Gastroesophageal sphincter (tissue), 4 donors: ENCODE measurements around the gene BCL2L11. TPM values are rescaled to one million over a fixed set of nuclear protein-coding genes. Genes with fewer than 3 reads are reported as not detected.

Source experiments
- ATAC-seq: fragments of 150-250 bp; one replicate; pipeline ENCODE4 v1.9.1; 2016; ENCODE audit warnings: mild to moderate bottlenecking, moderate library complexity
- H3K27ac ChIP-seq, 4 donors: fragments of 200-600 bp; sonication (generic) in 3 of 4; 1 replicate in 3 of 4; 2 replicates in 1 of 4; pipeline ENCODE4 v1.5.1; 2016 to 2019
- H3K27me3 ChIP-seq: fragments of 200-600 bp; sonication (generic); one replicate; pipeline ENCODE4 v1.5.1; 2019
- H3K36me3 ChIP-seq, 2 donors: fragments of 200-600 bp; sonication (generic); one replicate each; pipeline ENCODE4 v1.5.1; 2019; ENCODE audit warnings: control low read depth in 1 of 2
- H3K4me1 ChIP-seq, 3 donors: fragments of 200-600 bp; sonication (generic); 1 replicate in 2 of 3; 2 replicates in 1 of 3; pipeline ENCODE4 v1.5.1; 2016 to 2019; ENCODE audit warnings: control low read depth in 2 of 3
- H3K4me3 ChIP-seq, 2 donors: fragments of 200-600 bp; sonication (generic); one replicate each; pipeline ENCODE4 v1.5.1; 2019; ENCODE audit warnings: mild to moderate bottlenecking in 1 of 2, moderate library complexity in 1 of 2
- H3K9me3 ChIP-seq, 3 donors: fragments of 200-600 bp; sonication (generic); one replicate each; pipeline ENCODE4 v1.5.1; 2017 to 2019; ENCODE audit warnings: control low read depth in 2 of 3
- EP300 ChIP-seq: sonication (generic); formaldehyde crosslinking; IDR thresholded peaks from one replicate; pipeline ENCODE4 v1.6.1; 2017; ENCODE audit warnings: antibody characterized with exemption, mild to moderate bottlenecking
- POLR2A ChIP-seq, 2 donors: fragments of 450-650 bp; IDR thresholded peaks; one replicate each; pipeline ENCODE4 v1.6.1; 2017; ENCODE audit warnings: antibody characterized with exemption in 2 of 2, mild to moderate bottlenecking in 2 of 2, moderate library complexity in 1 of 2
- POLR2AphosphoS5 ChIP-seq: sonication (generic); formaldehyde crosslinking; IDR thresholded peaks from one replicate; pipeline ENCODE4 v1.6.1; 2017; ENCODE audit warnings: antibody characterized with exemption
- WGBS, 2 donors: methylation state at CpG; one replicate each; pipeline ENCODE4 v1.1.5; 2018; ENCODE audit warnings: low coverage in 1 of 2; 5-methylcytosine and 5-hydroxymethylcytosine counted together
- total RNA-seq, 4 donors: library from RNA; depleted of rRNA; stranded (reverse); fragments of >200 nt; gene quantifications; one replicate each; pipeline ENCODE4 v1.1.0, GENCODE V29; 2016
- TF ChIP-seq, protein P1 (sequence below), 4 experiments: fragments of 200-600 bp in 2 of 4; fragments of 450-650 bp in 2 of 4; sonication (generic) in 1 of 4; IDR thresholded peaks; one replicate each; pipeline ENCODE4 v1.5.1; 2017 to 2019; ENCODE audit warnings: antibody characterized with exemption in 4 of 4, mild to moderate bottlenecking in 2 of 4, moderate library complexity in 2 of 4

The BCL2L11 gene
- total RNA-seq, 4 donors from 2014 or later: 8.5 to 120 (median 41.7) TPM

DNA sequence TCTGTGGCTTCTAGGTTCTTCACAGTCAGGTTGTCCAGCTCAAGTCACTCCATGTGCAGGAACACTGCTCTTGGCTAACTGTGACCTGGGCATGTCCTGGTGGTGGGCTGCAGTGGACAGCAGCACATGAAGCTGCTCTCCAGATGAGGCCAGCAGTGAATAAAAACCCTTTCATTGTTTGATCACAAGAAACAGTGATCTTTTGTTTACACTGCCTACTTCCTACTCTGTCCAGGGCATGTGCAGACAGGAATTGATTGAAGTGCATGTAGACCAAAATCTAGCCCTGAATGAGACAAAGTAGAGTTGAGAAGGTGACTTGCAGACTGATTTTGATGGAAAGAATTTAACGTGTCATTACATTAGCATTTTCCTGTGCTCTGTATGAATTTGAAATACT lies 34.9 kb downstream of the BCL2L11 start:
- Histone ChIP-seq H3K4me3 (no peak overlapping the region), H3K36me3 (peaks cover 0 to 58% of the 10 kb centered on the region in 2 donors), H3K27ac (no peak overlapping the region), H3K27me3 (no peaks in the 10 kb centered on the region), H3K9me3 (no peaks in the 10 kb centered on the region), H3K4me1 (peaks cover 0 to 20% (median 0%) of the 10 kb centered on the region in 3 donors)
- no peak for TF ChIP-seq POLR2A (IDR thresholded peaks at IDR 0.05)
- TF ChIP-seq POLR2AphosphoS5: no peak
- TF ChIP-seq EP300: no peak
- TF ChIP-seq, protein P1, sequence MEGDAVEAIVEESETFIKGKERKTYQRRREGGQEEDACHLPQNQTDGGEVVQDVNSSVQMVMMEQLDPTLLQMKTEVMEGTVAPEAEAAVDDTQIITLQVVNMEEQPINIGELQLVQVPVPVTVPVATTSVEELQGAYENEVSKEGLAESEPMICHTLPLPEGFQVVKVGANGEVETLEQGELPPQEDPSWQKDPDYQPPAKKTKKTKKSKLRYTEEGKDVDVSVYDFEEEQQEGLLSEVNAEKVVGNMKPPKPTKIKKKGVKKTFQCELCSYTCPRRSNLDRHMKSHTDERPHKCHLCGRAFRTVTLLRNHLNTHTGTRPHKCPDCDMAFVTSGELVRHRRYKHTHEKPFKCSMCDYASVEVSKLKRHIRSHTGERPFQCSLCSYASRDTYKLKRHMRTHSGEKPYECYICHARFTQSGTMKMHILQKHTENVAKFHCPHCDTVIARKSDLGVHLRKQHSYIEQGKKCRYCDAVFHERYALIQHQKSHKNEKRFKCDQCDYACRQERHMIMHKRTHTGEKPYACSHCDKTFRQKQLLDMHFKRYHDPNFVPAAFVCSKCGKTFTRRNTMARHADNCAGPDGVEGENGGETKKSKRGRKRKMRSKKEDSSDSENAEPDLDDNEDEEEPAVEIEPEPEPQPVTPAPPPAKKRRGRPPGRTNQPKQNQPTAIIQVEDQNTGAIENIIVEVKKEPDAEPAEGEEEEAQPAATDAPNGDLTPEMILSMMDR (IDR thresholded peaks at IDR 0.05): no peak
- no peak for ATAC-seq
- 53 to 67% methylated on average over 1 of the region's 1 CpG for WGBS, 2 donors

DNA sequence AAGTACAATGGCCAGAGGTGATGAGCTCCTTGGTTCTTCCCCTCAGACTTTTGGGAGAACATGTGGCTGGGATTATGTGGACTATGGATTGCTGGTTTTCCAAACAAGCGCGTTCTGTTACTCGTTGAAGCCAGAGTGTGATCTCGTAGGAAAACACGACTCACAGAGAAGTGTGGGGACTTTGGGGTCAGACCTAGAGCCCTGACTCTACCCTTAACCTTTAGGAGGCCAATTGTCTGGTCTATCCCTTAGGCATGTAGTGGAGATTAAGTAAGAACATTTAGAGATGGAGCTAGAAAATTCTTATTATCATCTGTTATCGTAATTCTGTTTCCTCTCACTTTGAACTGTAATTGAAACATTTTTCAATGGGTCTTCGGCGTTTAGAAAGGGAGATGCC lies 35.8 kb downstream of the BCL2L11 start:
- 80 to 100% methylated on average over 5 to 8 of the region's 8 CpGs for WGBS, 2 donors
- H3K4me3 ChIP-seq: no peak overlapping the region
- H3K4me1 ChIP-seq: peaks cover 0 to 26% (median 0%) of the 10 kb centered on the region in 3 donors
- H3K27ac ChIP-seq: no peak overlapping the region
- H3K9me3 ChIP-seq: no peaks in the 10 kb centered on the region
- peaks cover 0 to 49% of the 10 kb centered on the region in 2 donors for H3K36me3 ChIP-seq
- ATAC-seq: no peak
- TF ChIP-seq POLR2AphosphoS5: no peak
- TF ChIP-seq EP300: no peak
- no peak for TF ChIP-seq POLR2A (IDR thresholded peaks at IDR 0.05)
- H3K27me3 ChIP-seq: no peaks in the 10 kb centered on the region

DNA sequence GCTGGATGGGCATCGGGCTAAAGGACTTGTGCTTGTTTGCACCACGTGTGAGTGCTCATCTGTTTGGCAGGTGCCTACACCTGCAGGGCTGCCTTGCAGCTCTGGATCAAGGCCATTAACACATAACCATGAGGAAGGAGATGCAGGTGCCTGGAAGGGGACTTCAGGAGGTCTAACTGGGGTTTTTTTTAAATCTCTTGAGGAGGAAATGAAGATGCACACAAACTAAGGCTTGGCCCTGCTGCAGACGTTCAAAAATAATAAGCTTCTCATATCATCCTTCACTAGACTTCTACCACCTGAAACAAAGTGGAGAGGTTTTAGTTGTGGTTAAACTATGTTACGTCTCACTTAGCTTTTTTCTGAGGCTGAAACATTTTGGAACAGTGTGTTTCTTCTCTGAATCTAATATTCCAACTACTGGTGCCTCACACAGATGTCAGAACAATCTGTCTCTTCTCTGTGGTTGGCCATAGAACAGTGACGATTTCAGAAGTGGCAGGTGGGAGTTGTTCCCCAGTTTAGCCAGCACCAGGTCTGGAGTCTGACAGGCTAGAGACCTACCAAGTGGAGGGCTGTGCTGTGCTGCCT lies 36.5 kb downstream of the BCL2L11 start:
- no peak overlapping the region for H3K4me3 ChIP-seq
- H3K27ac ChIP-seq: no peak overlapping the region
- H3K4me1 ChIP-seq: peaks cover 0 to 32% (median 0%) of the 10 kb centered on the region in 3 donors
- H3K36me3 ChIP-seq: peaks cover 0 to 42% of the 10 kb centered on the region in 2 donors
- ATAC-seq: no peak
- 69 to 78% methylated on average over 2 to 5 of the region's 5 CpGs for WGBS, 2 donors
- no peak for TF ChIP-seq POLR2A (IDR thresholded peaks at IDR 0.05)
- TF ChIP-seq, protein P1 (IDR thresholded peaks at IDR 0.05): no peak
- TF ChIP-seq POLR2AphosphoS5: no peak
- no peak for TF ChIP-seq EP300
- no peaks in the 10 kb centered on the region for H3K27me3 ChIP-seq
- no peaks in the 10 kb centered on the region for H3K9me3 ChIP-seq

DNA sequence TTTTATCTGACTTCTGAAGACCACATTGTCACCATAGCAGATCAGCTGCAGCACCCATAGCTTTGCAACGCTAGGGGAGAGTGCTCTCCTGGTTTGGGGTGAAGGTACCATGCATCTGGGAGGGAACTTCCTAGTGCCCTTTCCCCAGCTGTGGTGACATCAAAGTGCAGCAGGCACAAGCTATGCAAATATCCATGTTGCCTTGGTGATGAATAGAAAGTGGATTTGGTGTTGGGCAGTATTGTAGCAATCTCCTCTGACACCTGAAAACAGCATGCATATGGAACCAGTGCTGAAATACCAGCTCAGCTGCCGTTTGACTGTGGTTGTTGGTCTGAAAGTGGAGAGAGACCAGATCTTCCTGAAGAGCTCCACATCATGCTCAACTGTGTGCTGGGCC lies 37.1 kb downstream of the BCL2L11 start:
- TF ChIP-seq EP300: no peak
- TF ChIP-seq POLR2A (IDR thresholded peaks at IDR 0.05): no peak
- no peaks in the 10 kb centered on the region for H3K9me3 ChIP-seq
- H3K4me1 ChIP-seq: peaks cover 0 to 39% (median 0%) of the 10 kb centered on the region in 3 donors
- peaks cover 0 to 36% of the 10 kb centered on the region in 2 donors for H3K36me3 ChIP-seq
- 93 to 100% methylated on average over 1 to 2 of the region's 2 CpGs for WGBS, 2 donors
- ATAC-seq: no peak
- H3K27me3 ChIP-seq: no peaks in the 10 kb centered on the region
- H3K27ac ChIP-seq: no peak overlapping the region
- H3K4me3 ChIP-seq: no peak overlapping the region

DNA sequence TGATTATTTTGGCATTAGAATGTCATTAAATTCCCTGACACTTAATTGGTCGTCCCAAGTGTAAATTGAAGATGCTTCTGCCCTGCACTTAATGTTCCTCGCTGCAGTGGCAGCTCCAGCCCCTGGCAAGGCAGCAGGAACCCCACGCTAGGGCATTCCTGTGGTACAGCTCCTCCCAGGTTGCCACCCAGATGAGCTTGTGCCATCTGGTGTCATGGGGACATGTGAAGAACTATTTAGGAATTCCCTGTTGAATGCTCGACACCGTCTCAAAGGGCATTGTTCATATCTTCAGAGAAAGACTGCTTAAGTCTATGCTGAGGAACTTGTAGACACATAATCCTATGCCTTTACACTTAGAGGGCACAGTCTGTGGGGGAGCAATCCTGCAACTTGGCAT lies 38.9 kb downstream of the BCL2L11 start:
- no peak for TF ChIP-seq POLR2AphosphoS5
- Histone ChIP-seq H3K4me3 (no peak overlapping the region), H3K9me3 (no peaks in the 10 kb centered on the region), H3K27me3 (no peaks in the 10 kb centered on the region), H3K36me3 (peaks cover 0 to 25% of the 10 kb centered on the region in 2 donors), H3K4me1 (peaks cover 0 to 56% (median 0%) of the 10 kb centered on the region in 3 donors), H3K27ac (no peak overlapping the region)
- WGBS, 2 donors: 91 to 100% methylated on average over 2 to 4 of the region's 5 CpGs
- ATAC-seq: no peak

DNA sequence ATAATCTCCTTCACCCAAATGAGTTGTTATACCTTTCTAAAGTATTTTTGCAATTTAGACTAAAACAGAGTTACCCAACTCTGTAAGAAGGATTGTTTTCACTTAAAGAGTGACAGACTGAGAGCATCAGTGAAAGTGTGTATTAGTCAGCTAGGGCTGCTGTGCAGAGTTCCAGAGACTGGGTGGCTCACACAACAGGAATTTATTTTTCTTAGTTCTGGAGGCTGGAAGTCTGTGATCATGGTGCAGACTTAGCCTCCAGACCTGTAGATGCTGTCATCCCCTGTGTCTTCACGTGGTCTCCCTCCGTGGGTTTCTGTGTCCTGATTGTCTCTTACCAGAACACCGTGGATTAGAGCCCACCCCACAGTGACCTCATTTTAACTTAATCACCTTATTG lies 40.0 kb downstream of the BCL2L11 start:
- ATAC-seq: peak; percentile 22
- TF ChIP-seq EP300 (no peak), POLR2AphosphoS5 (peak; percentile 49)
- Histone ChIP-seq H3K36me3 (peaks cover 0 to 24% of the 10 kb centered on the region in 2 donors), H3K4me1 (peaks cover 0 to 65% (median 4%) of the 10 kb centered on the region in 3 donors), H3K4me3 (no peak overlapping the region), H3K9me3 (no peaks in the 10 kb centered on the region), H3K27me3 (no peaks in the 10 kb centered on the region), H3K27ac (no peak overlapping the region)
- WGBS, 2 donors: 70% methylated on average over 3 of the region's 3 CpGs; no CpG with 5 or more reads in 1 of the 2 donors

DNA sequence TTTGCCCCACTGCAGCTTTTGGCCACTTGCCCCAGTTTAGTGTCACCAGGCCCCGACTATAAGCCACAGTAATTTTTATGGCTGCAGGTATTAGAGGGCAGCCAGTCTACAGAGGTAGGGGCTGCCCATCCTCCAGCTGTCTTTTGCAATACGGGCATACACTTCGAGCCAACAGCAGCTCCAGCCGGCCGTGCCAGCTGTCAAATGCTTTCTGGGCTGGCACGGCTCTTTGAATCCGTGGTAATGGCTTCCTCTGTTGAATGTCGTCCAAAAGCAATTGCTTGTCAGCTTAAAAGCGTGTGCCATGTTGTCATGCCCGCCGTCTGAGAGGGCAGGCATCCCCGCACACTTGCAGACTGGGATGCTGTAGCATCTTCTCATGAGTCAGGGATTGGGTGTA lies 41.3 kb downstream of the BCL2L11 start:
- H3K4me1 ChIP-seq: peaks cover 0 to 65% (median 4%) of the 10 kb centered on the region in 3 donors
- ATAC-seq: peak; percentile 79
- no peak overlapping the region for H3K27ac ChIP-seq
- 30 to 51% methylated on average over 2 to 8 of the region's 12 CpGs for WGBS, 2 donors
- H3K4me3 ChIP-seq: no peak overlapping the region
- no peaks in the 10 kb centered on the region for H3K27me3 ChIP-seq
- H3K9me3 ChIP-seq: no peaks in the 10 kb centered on the region
- TF ChIP-seq POLR2AphosphoS5 (peak; percentile 80), EP300 (no peak)
- H3K36me3 ChIP-seq: peaks cover 0 to 30% of the 10 kb centered on the region in 2 donors
